HepG2 (cell line): ENCODE measurements around the gene TMEM233. TPM values are rescaled to one million over a fixed set of nuclear protein-coding genes. Genes with fewer than 3 reads are reported as not detected.
"Not testable (repeated sequence)": the region's sequence is repeated elsewhere in the genome, so short reads cannot be mapped to it uniquely, and the experiment has no call there.

Source experiments
- ATAC-seq: fragments of 200-7000 bp; cut with Tn5 transposase; 3 replicates; pipeline ENCODE4 v1.9.1; 2020; ENCODE audit warnings: mild to moderate bottlenecking, moderate library complexity
- BruUV-seq: library from RNA; stranded (reverse); fragments of 400-500 nt; replicated peaks from 2 replicates; lab custom pipeline; 2021; lab: Mats Ljungman, UMichigan
- CTCF ChIA-PET: fragments of 300-600 bp; formaldehyde crosslinking; extraction: SDS; loops from one replicate; lab custom pipeline; 2021; ENCODE audit warnings: low total read pairs, inconsistent platforms, low intra/inter-chr PET ratio; lab: Yijun Ruan, JAX
- POLR2A ChIA-PET: fragments of 350-600 bp; sonication (Branson Sonifier 250); formaldehyde crosslinking; loops from one replicate; lab custom pipeline; 2020; ENCODE audit warnings: antibody characterized with exemption, inconsistent platforms; lab: Yijun Ruan, JAX
- DNase-seq: peaks from one replicate; pipeline ENCODE4 v3.0.0-alpha.2; 2015; ENCODE audit warnings: low spot score
- FAIRE-seq: peaks from 3 replicates; lab custom pipeline; 2011; peaks lifted over from hg19 to GRCh38; lab: Jason Lieb, UNC
- H2AFZ ChIP-seq: one replicate; pipeline ENCODE4 v1.6.1; 2011; ENCODE audit warnings: low read length, inconsistent platforms
- H3K27ac ChIP-seq: fragments of 300-600 bp; 3 replicates; pipeline ENCODE4 v1.8.0; 2011; ENCODE audit warnings: mixed run types, mild to moderate bottlenecking, mixed read lengths, low read length, inconsistent platforms; ENCODE audit not compliant: insufficient read depth; ENCODE audit errors: extremely low read length
- H3K27me3 ChIP-seq, 2 experiments: fragments of 200-600 bp in 1 of 2; 2 replicates in 1 of 2; 3 replicates in 1 of 2; pipeline versions ENCODE4 v1.6.0 to v1.8.0; 2011; ENCODE audit warnings: low read length in 2 of 2, mild to moderate bottlenecking in 2 of 2, moderate library complexity in 2 of 2, inconsistent platforms in 1 of 2; ENCODE audit not compliant: insufficient read depth in 2 of 2, control insufficient read depth in 1 of 2
- H3K36me3 ChIP-seq, 2 experiments: fragments of 200-600 bp in 1 of 2; replicated peaks in 1 of 2; 2 replicates in 1 of 2; 3 replicates in 1 of 2; pipeline versions ENCODE4 v1.5.1 to v1.8.0; 2011; ENCODE audit warnings: low read length in 2 of 2, inconsistent platforms in 1 of 2; ENCODE audit not compliant: insufficient read depth in 2 of 2, control insufficient read depth in 1 of 2
- H3K4me1 ChIP-seq: 2 replicates; pipeline ENCODE4 v1.5.1; 2012; ENCODE audit warnings: low read length, inconsistent platforms; ENCODE audit not compliant: insufficient read depth
- H3K4me2 ChIP-seq: 2 replicates; pipeline ENCODE4 v1.6.0; 2011; ENCODE audit warnings: low read depth, low read length, inconsistent platforms
- H3K4me3 ChIP-seq, 3 experiments: fragments of 200-600 bp in 1 of 3; sonication (generic), shearing (Covaris generic) in 1 of 3; replicated peaks in 1 of 3; 2 replicates each; pipeline ENCODE4 v1.5.1; 2011 to 2016; ENCODE audit warnings: low read length in 3 of 3, inconsistent platforms in 2 of 3, low read depth in 2 of 3, mild to moderate bottlenecking in 2 of 3, control low read depth in 1 of 3, mixed read lengths in 1 of 3; ENCODE audit not compliant: insufficient read depth in 1 of 3
- H3K79me2 ChIP-seq: one replicate; pipeline ENCODE4 v1.6.1; 2011; ENCODE audit warnings: low read length, inconsistent platforms; ENCODE audit not compliant: insufficient read depth
- H3K9ac ChIP-seq: 2 replicates; pipeline ENCODE4 v1.6.0; 2011; ENCODE audit warnings: mild to moderate bottlenecking, low read depth, low read length, inconsistent platforms; ENCODE audit not compliant: insufficient read depth
- H3K9me3 ChIP-seq: 2 replicates; pipeline ENCODE4 v1.5.1; 2012; ENCODE audit warnings: mild to moderate bottlenecking, low read length
- H4K20me1 ChIP-seq: 2 replicates; pipeline ENCODE4 v1.6.0; 2011; ENCODE audit warnings: inconsistent platforms, mild to moderate bottlenecking, low read length, moderate library complexity; ENCODE audit not compliant: insufficient read depth
- GATAD2A ChIP-seq: IDR thresholded peaks from 2 replicates; pipeline ENCODE4 v1.6.1; 2016
- HMG20B ChIP-seq: conservative IDR thresholded peaks from 2 replicates; pipeline ENCODE4 v1.6.1; 2016; ENCODE audit warnings: missing genetic modification reagents, missing compliant biosample characterization
- PRPF4 ChIP-seq: fragments of 200-400 bp; formaldehyde crosslinking; IDR thresholded peaks from 2 replicates; pipeline ENCODE4 v1.6.1; 2016; ENCODE audit warnings: low read length, low read depth; ENCODE audit not compliant: poor library complexity, severe bottlenecking
- THYN1 ChIP-seq: sonication (generic); formaldehyde crosslinking; IDR thresholded peaks from 2 replicates; pipeline ENCODE4 v1.8.1; 2023; ENCODE audit warnings: low read depth, mild to moderate bottlenecking, moderate library complexity, missing genetic modification reagents, borderline replicate concordance
- ZNF17 ChIP-seq: sonication (generic); formaldehyde crosslinking; IDR thresholded peaks from 2 replicates; pipeline ENCODE4 v1.5.0; 2020; ENCODE audit warnings: mild to moderate bottlenecking, missing genetic modification reagents
- ZNF276 ChIP-seq: sonication (generic); formaldehyde crosslinking; IDR thresholded peaks from 2 replicates; pipeline ENCODE4 v1.4.0; 2020; ENCODE audit warnings: mild to moderate bottlenecking, low read depth, missing genetic modification reagents
- ZNF678 ChIP-seq: sonication (generic); formaldehyde crosslinking; IDR thresholded peaks from 2 replicates; pipeline ENCODE4 v1.4.0; 2020; ENCODE audit warnings: mild to moderate bottlenecking, missing genetic modification reagents
- WGBS: methylation state at CpG from one replicate; pipeline ENCODE4 v1.1.6; 2017; ENCODE audit warnings: low lambda C conversion rate; 5-methylcytosine and 5-hydroxymethylcytosine counted together
- in situ Hi-C: cut with HindIII; loops from 2 replicates; pipeline ENCODE4 v1.10.0; 2017; ENCODE audit warnings: low pct_unique_long_range_greater_than_20kb; ENCODE audit not compliant: extremely low pct_ligation_motif_present
- intact Hi-C: fragments of 100-400 bp; cut with micrococcal nuclease; formaldehyde crosslinking; loops from one replicate; pipeline ENCODE4 v1.10.0; 2022; ENCODE audit not compliant: unreplicated experiment
- polyA plus RNA-seq, 8 experiments: library from polyadenylated mRNA; depleted of rRNA in 3 of 8; stranded (reverse) in 7 of 8; unstranded in 1 of 8; fragments of >200 nt; fragmentation: Illumina TruSeq in 4 of 8; extraction: Trizol in 4 of 8; gene quantifications; 2 replicates each; pipeline versions ENCODE4 v1.2.1 to v1.2.3, GENCODE V29; 2011 to 2016; ENCODE audit warnings: low read depth in 4 of 8, missing spikeins in 1 of 8, mixed read lengths in 1 of 8; ENCODE audit not compliant: insufficient read depth in 1 of 8
- total RNA-seq, 5 experiments: library from RNA; depleted of rRNA; stranded (reverse); fragments of >200 nt; fragmentation: Illumina TruSeq; extraction: Trizol; gene quantifications; 2 replicates each; pipeline ENCODE4 v1.2.3, GENCODE V29; 2016; ENCODE audit warnings: low read depth in 1 of 5
- TF ChIP-seq, protein P1 (sequence below): IDR thresholded peaks from 2 replicates; pipeline ENCODE4 v1.6.1; 2018; ENCODE audit warnings: missing genetic modification reagents
- TF ChIP-seq, protein P2 (sequence below): sonication (generic); formaldehyde crosslinking; IDR thresholded peaks from 2 replicates; pipeline ENCODE4 v1.4.0; 2020; ENCODE audit warnings: missing genetic modification reagents
- TF ChIP-seq, protein P3 (sequence below): IDR thresholded peaks from 2 replicates; pipeline ENCODE4 v1.6.1; 2012; ENCODE audit warnings: low read length, improper control_type of control experiment

Gene TMEM233
- total and polyA plus RNA-seq, 2 of the 13 experiments (the other 11 are each of a cell fraction or from before 2014, with no cell fraction given): 0.03 TPM; not detected in 1

DNA sequence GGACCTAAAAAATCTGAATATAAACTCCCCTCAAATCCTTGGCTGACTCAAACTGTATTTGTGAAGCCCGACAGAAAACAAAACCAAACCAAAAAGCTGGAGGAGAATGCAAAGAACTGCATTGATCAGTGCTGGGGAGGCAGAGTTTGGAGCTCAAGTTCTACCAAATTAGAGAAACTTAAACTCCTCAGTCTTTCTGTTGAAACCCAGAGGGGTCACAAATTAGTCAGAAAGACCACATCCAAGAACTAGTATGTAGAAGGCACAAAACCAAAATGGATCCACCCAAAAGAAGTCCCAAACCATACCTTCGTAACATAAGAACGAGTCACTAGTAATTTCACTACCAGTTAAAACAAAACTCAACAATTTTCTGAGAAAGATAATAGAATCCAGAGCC is 59.1 kb downstream of the TMEM233 start (continued):
- TF ChIP-seq, protein P1, sequence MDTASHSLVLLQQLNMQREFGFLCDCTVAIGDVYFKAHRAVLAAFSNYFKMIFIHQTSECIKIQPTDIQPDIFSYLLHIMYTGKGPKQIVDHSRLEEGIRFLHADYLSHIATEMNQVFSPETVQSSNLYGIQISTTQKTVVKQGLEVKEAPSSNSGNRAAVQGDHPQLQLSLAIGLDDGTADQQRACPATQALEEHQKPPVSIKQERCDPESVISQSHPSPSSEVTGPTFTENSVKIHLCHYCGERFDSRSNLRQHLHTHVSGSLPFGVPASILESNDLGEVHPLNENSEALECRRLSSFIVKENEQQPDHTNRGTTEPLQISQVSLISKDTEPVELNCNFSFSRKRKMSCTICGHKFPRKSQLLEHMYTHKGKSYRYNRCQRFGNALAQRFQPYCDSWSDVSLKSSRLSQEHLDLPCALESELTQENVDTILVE (CRISPR knock-in tag): no peak
- TF ChIP-seq THYN1 (CRISPR knock-in tag) (no peak), ZNF17 (CRISPR knock-in tag) (no peak), PRPF4 (no peak), ZNF678 (no peak), ZNF276 (CRISPR knock-in tag) (no peak), GATAD2A (no peak), HMG20B (CRISPR knock-in tag) (no peak)
- TF ChIP-seq, protein P2, sequence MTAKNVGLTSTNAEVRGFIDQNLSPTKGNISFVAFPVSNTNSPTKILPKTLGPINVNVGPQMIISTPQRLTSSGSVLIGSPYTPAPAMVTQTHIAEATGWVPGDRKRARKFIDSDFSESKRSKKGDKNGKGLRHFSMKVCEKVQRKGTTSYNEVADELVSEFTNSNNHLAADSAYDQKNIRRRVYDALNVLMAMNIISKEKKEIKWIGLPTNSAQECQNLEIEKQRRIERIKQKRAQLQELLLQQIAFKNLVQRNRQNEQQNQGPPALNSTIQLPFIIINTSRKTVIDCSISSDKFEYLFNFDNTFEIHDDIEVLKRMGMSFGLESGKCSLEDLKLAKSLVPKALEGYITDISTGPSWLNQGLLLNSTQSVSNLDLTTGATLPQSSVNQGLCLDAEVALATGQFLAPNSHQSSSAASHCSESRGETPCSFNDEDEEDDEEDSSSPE: no peak
- TF ChIP-seq, protein P3, sequence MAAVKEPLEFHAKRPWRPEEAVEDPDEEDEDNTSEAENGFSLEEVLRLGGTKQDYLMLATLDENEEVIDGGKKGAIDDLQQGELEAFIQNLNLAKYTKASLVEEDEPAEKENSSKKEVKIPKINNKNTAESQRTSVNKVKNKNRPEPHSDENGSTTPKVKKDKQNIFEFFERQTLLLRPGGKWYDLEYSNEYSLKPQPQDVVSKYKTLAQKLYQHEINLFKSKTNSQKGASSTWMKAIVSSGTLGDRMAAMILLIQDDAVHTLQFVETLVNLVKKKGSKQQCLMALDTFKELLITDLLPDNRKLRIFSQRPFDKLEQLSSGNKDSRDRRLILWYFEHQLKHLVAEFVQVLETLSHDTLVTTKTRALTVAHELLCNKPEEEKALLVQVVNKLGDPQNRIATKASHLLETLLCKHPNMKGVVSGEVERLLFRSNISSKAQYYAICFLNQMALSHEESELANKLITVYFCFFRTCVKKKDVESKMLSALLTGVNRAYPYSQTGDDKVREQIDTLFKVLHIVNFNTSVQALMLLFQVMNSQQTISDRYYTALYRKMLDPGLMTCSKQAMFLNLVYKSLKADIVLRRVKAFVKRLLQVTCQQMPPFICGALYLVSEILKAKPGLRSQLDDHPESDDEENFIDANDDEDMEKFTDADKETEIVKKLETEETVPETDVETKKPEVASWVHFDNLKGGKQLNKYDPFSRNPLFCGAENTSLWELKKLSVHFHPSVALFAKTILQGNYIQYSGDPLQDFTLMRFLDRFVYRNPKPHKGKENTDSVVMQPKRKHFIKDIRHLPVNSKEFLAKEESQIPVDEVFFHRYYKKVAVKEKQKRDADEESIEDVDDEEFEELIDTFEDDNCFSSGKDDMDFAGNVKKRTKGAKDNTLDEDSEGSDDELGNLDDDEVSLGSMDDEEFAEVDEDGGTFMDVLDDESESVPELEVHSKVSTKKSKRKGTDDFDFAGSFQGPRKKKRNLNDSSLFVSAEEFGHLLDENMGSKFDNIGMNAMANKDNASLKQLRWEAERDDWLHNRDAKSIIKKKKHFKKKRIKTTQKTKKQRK: no peak

DNA sequence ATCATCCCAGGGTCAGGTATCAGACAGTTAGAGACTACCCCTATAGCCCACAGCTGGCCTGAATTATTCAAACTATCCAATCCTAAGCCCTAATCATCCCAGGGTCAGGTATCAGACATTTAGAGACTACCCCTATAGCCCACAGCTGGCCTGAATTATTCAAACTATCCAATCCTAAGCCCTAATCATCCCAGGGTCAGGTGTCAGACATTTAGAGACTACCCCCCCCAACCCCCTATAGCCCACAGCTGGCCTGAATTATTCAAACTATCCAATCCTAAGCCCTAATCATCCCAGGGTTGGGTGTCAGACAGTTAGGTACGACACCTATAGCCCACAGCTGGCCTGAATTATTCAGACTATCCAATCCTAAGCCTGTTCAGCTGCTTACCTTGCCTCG is 63.4 kb downstream of the TMEM233 start:
- H3K27me3 ChIP-seq, H3K4me3 ChIP-seq, ATAC-seq, H3K4me2 ChIP-seq, H3K27ac ChIP-seq, H3K9me3 ChIP-seq, FAIRE-seq, H4K20me1 ChIP-seq, POLR2A ChIA-PET, DNase-seq, H3K36me3 ChIP-seq, H3K9ac ChIP-seq, H3K4me1 ChIP-seq, intact Hi-C loops, BruUV-seq, in situ Hi-C loops, H2AFZ ChIP-seq, H3K79me2 ChIP-seq: not testable (repeated sequence)
- WGBS: 6% methylated on average over 2 of the region's 2 CpGs
- CTCF ChIA-PET: interaction anchor here (2.8 kb wide), 1 partner anchor 123 kb away, joined by 10 read pairs; no protein-coding TSS in a partner anchor
